Measurements from ENCODE around the gene SYN1.

The SYN1 gene

DNA sequence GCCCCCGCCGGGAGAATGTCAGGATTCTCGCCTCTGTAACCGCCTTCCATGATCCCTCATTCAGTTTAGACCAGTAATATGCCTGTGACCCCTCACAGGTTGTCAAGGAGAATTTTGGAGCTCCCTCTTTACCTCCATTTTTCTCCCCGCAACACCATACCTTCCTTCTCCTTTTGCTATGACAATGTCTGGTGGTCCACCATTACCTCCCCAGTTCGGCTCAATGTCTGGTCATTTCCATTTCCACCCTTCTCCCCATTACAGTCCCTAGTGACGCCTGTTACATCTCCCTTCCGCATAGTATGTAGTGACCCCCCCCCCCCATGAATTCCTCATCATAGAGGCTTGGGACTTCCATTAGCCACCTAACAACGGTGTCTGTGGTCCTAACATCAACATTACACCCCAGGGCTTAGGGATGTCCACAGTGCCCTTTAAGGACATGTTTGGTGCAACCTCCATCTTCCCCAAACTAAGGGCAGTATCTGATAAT is 58.0 kb downstream of the SYN1 start:
- H4K20me1 ChIP-seq (ENCODE audit: low read depth, low read length), result no peaks in the 10 kb centered on the region
- H3K9me2 ChIP-seq (replicated peaks; ENCODE audit: insufficient read depth, low read length), result no peaks in the 10 kb centered on the region
- H3K36me3 ChIP-seq (ENCODE audit: low read length), result no peaks in the 10 kb centered on the region
- no peaks in the 10 kb centered on the region for H3K27me3 ChIP-seq (ENCODE audit: low read length)
- peaks cover 15% of the 10 kb centered on the region for H3K79me2 ChIP-seq (ENCODE audit: insufficient read depth, low read length)
- H3K4me3 ChIP-seq (ENCODE audit: insufficient read depth, low read length, poor library complexity, severe bottlenecking), result peak overlapping the region; percentile 94
- peak overlapping the region; percentile 96 for H3K4me2 ChIP-seq (ENCODE audit: low read depth, low read length, poor library complexity, severe bottlenecking)
- TF ChIP-seq, protein P1, sequence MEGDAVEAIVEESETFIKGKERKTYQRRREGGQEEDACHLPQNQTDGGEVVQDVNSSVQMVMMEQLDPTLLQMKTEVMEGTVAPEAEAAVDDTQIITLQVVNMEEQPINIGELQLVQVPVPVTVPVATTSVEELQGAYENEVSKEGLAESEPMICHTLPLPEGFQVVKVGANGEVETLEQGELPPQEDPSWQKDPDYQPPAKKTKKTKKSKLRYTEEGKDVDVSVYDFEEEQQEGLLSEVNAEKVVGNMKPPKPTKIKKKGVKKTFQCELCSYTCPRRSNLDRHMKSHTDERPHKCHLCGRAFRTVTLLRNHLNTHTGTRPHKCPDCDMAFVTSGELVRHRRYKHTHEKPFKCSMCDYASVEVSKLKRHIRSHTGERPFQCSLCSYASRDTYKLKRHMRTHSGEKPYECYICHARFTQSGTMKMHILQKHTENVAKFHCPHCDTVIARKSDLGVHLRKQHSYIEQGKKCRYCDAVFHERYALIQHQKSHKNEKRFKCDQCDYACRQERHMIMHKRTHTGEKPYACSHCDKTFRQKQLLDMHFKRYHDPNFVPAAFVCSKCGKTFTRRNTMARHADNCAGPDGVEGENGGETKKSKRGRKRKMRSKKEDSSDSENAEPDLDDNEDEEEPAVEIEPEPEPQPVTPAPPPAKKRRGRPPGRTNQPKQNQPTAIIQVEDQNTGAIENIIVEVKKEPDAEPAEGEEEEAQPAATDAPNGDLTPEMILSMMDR (IDR thresholded peaks at IDR 0.05; ENCODE audit: insufficient read depth, low read length, poor library complexity, severe bottlenecking), result no peak
- no peak for TF ChIP-seq EZH2phosphoT487 (conservative IDR thresholded peaks at IDR 0.05; ENCODE audit: low read length)
- H3K27ac ChIP-seq (ENCODE audit: low read depth, low read length), result peak overlapping the region; percentile 87; the same call in 1 of the 2 replicates
- H3F3A ChIP-seq (ENCODE audit: insufficient read depth), result peaks cover 4% of the 10 kb centered on the region; the same call in 1 of the 2 replicates
- H3K9ac ChIP-seq (ENCODE audit: low read length), result peak overlapping the region; percentile 84
- H2AFZ ChIP-seq (ENCODE audit: low read depth, low read length, severe bottlenecking), result no peak overlapping the region
- no peaks in the 10 kb centered on the region for H3K9me3 ChIP-seq (ENCODE audit: insufficient read depth, low read length)

DNA sequence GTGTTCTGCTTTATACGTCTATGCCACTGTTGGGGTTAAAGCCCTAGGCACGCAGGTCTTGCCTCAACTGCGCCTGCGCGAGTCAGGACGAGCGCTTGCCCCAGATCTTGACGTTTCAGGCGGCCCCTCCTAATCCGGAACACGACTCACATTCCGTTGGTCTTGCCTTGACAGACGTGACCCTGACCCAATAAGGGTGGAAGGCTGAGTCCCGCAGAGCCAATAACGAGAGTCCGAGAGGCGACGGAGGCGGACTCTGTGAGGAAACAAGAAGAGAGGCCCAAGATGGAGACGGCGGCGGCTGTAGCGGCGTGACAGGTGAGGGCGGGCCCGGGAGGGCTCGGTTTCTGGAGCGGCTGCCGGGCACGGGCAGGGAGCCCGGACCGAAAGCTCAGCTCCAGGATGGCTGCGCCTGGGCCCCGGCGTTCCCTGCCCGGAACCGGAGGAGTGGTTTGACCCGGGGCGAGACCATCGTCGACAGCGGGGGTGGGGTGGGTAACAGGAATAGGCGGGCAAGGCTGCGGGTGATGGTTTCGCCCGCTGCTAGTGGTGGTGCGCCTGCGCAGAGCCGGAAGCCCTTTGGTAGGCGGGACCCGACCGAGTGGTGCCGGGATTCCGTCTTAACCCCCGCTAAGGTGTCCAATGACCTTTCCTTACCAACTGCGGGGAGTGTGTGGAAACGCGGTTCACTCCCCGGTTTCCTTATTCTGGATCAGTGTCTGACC is 58.6 kb downstream of the SYN1 start, which contains the start of gene ARAF:
ARAF (plus strand) TSS at position 272 of the 725 bp plus-strand sequence. CDS start 1,763 bp downstream, outside the sequence.
- Histone ChIP-seq H3K27me3 (ENCODE audit: low read length) (no peaks in the 10 kb centered on the region), H3K9me2 (replicated peaks; ENCODE audit: insufficient read depth, low read length) (no peaks in the 10 kb centered on the region), H3K79me2 (ENCODE audit: insufficient read depth, low read length) (peaks cover 15% of the 10 kb centered on the region), H3K9ac (ENCODE audit: low read length) (peak within 1 kb of the TSS; percentile 84), H3K27ac (ENCODE audit: low read depth, low read length) (peak within 1 kb of the TSS; percentile 87), H4K20me1 (ENCODE audit: low read depth, low read length) (no peaks in the 10 kb centered on the region), H3F3A (ENCODE audit: insufficient read depth) (peaks cover 4% of the 10 kb centered on the region; the same call in 1 of the 2 replicates), H3K9me3 (ENCODE audit: insufficient read depth, low read length) (no peaks in the 10 kb centered on the region), H3K36me3 (ENCODE audit: low read length) (no peaks in the 10 kb centered on the region), H3K4me2 (ENCODE audit: low read depth, low read length, poor library complexity, severe bottlenecking) (peak within 1 kb of the TSS; percentile 96), H3K4me3 (ENCODE audit: insufficient read depth, low read length, poor library complexity, severe bottlenecking) (peak within 1 kb of the TSS; percentile 94), H2AFZ (ENCODE audit: low read depth, low read length, severe bottlenecking) (no peak within 1 kb of the TSS)
- TF ChIP-seq, protein P1 (IDR thresholded peaks at IDR 0.05; ENCODE audit: insufficient read depth, low read length, poor library complexity, severe bottlenecking), result no peak
- no peak for TF ChIP-seq EZH2phosphoT487 (conservative IDR thresholded peaks at IDR 0.05; ENCODE audit: low read length)

DNA sequence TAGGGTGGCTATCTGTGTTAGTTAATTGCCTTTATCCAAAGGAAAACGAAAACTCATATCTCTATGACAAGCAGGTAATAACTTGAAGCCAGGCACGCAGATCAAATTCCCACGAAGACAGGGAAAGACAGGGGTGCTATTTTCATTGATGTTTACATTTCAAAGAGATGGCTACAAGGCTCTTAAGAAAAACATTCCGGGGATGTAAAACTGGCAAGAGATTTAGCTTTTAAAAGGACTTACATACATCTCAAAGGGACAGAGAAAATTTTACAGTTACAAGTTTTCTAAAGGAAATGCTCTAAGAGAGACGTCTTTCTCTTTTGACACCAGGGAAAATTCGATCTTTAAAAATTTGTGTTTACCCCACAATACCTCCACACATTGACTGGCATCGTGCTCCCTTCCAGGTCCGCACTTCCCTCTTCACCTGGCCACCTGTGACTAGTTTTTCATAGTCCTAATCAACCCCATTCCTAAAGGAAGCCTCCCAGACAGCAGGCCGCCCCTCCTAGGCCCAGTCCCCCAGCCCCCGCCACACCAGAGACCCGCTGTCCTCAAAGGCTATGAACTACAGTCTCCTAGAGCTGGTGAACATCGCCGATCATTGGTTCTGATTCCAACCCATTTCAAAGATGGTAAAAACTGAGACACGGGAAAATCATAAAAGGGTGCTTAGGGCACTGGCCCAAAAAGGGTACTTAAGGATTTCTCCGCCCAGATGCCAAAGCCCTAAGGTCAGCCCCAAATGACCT is 59.3 kb downstream of the SYN1 start:
- Histone ChIP-seq H4K20me1 (ENCODE audit: low read depth, low read length) (no peaks in the 10 kb centered on the region), H3F3A (ENCODE audit: insufficient read depth) (peaks cover 4% of the 10 kb centered on the region; the same call in 1 of the 2 replicates), H3K9ac (ENCODE audit: low read length) (peak overlapping the region; percentile 84), H3K9me3 (ENCODE audit: insufficient read depth, low read length) (no peaks in the 10 kb centered on the region), H3K27me3 (ENCODE audit: low read length) (no peaks in the 10 kb centered on the region), H3K27ac (ENCODE audit: low read depth, low read length) (peak overlapping the region; percentile 62), H3K9me2 (replicated peaks; ENCODE audit: insufficient read depth, low read length) (no peaks in the 10 kb centered on the region), H2AFZ (ENCODE audit: low read depth, low read length, severe bottlenecking) (no peak overlapping the region), H3K79me2 (ENCODE audit: insufficient read depth, low read length) (peaks cover 15% of the 10 kb centered on the region), H3K4me3 (ENCODE audit: insufficient read depth, low read length, poor library complexity, severe bottlenecking) (peak overlapping the region; percentile 94), H3K4me2 (ENCODE audit: low read depth, low read length, poor library complexity, severe bottlenecking) (peak overlapping the region; percentile 96), H3K36me3 (ENCODE audit: low read length) (no peaks in the 10 kb centered on the region)
- TF ChIP-seq, protein P1 (IDR thresholded peaks at IDR 0.05; ENCODE audit: insufficient read depth, low read length, poor library complexity, severe bottlenecking), result no peak
- TF ChIP-seq EZH2phosphoT487 (conservative IDR thresholded peaks at IDR 0.05; ENCODE audit: low read length), result no peak

All from SU-DHL-6 (cell line).